Activated CD8-positive, alpha-beta memory T cell treated with anti-CD3 and anti-CD28 coated beads for 4 hours (primary cell): ENCODE data around the gene CDH15.
A peak's percentile ranks its signal among the peaks of the same experiment; 100 is the strongest.
"Not testable (repeated sequence)": the region's sequence is repeated elsewhere in the genome, so short reads cannot be mapped to it uniquely, and the experiment has no call there.

Experiments used
- DNase-seq, 2 donors: peaks; one replicate each; pipeline ENCODE4 v3.0.0-alpha.2; 2020; ENCODE audit warnings: low read depth in 2 of 2

CDH15 gene

DNA sequence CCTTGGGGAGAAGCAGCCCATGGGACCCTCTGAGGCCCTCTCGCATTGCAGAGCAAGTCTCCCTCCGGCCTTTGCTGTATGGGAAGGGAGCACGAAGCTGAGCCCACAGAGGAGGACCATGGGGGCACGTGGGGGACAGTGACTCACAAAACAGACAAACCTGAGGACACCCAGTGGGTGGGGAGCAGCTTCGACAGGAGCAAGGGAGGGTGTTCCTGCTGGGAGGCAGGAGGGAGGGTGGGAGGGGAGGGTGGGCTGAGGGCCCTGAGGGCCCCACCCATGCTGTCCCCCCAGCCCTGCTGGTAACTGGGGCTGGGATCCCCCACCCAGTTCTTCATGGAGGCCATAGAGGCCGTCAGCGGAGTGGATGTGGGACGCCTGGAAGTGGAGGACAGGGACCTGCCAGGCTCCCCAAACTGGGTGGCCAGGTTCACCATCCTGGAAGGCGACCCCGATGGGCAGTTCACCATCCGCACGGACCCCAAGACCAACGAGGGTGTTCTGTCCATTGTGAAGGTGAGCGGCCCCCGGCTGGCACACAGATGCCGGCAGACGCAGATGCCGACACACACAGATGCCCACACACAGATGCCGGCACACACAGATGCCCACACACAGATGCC lies 16.3 kb downstream of the CDH15 start:
- DNase-seq, result no peak

DNA sequence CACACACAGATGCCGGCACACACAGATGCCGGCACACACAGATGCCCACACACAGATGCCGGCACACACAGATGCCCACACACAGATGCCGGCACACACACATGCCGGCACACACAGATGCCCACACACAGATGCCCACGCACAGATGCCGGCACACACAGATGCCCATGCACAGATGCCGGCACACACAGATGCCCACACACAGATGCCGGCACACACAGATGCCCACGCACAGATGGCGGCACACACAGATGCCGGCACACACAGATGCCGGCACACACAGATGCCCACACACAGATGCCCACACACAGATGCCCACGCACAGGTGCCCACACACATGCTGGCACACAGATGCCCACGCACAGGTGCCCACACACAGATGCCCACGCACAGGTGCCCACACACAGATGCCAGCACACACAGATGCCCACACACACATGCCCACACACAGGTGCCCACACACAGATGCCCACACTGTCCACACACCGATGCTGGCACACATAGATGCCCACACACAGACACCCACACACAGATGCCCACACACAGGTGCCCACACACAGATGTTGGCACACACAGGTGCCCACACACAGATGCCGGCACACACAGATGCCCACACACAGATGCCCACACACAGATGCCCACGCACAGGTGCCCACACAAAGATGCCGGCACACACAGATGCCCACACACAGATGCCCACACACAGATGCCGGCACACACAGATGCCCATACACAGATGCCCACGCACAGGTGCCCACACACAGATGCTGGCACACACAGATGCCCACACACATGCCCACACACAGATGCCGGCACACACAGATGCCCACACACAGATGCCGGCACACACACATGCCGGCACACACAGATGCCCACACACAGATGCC lies 17.2 kb downstream of the CDH15 start:
- DNase-seq, result not testable (repeated sequence)

DNA sequence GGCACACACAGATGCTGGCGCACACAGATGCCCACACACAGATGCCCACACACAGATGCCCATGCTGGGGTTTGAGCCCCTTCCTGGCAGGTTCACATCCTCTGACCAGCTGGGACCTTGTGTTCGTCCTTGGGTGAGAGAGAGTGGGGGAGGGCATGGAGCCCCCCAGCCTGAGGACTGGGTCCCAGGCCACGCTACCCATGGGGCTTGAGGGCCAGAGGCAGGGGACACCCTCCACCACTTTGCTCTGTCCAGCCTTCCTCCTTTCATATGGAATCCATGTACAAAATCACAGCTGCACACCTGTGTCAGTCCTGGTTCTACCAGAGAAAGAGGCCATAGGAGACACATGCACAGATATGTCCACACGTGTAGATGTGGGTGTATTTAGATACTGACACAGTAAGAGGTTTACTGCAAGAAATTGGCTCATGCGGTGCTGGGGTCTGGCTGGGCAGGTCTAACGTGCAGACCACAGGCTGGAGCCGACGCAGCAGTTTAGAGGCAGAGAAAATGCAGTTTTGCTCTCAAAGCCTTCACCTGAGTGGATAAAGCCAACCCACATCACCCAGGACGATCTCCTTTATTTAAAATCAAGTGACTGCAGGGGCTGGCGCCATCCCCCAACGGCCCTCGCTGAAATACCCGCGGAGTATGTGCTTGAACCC lies 17.9 kb downstream of the CDH15 start:
- no peak for DNase-seq

DNA sequence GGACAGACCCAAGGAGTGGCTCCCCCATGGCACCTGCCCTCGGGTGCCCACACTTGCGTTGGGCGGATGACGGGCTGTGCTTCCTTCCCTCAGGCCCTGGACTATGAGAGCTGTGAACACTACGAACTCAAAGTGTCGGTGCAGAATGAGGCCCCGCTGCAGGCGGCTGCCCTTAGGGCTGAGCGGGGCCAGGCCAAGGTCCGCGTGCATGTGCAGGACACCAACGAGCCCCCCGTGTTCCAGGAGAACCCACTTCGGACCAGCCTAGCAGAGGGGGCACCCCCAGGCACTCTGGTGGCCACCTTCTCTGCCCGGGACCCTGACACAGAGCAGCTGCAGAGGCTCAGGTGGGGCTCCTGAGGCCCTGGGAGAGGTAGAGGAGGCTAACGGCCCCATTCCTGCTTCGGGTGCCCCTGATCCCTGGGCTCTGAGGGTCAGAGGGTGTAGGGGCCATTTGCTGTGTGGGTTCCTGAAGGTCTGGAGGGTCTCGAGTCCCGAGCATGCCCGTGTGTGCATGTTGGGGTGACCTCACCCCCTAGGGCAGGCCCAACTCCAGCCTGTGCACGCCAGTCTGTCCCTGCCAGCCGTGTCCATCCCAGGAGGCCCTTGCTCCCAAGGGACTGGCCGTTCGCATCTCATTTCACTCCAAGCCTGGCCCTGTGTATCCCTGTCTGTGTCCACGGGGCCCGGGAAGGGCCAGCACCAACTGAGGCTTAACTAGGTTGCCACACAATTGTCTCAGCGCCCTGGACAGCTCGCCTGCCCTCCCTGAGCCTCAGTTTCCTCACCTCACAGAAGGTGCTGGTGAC lies 18.8 kb downstream of the CDH15 start:
- DNase-seq, result no peak

DNA sequence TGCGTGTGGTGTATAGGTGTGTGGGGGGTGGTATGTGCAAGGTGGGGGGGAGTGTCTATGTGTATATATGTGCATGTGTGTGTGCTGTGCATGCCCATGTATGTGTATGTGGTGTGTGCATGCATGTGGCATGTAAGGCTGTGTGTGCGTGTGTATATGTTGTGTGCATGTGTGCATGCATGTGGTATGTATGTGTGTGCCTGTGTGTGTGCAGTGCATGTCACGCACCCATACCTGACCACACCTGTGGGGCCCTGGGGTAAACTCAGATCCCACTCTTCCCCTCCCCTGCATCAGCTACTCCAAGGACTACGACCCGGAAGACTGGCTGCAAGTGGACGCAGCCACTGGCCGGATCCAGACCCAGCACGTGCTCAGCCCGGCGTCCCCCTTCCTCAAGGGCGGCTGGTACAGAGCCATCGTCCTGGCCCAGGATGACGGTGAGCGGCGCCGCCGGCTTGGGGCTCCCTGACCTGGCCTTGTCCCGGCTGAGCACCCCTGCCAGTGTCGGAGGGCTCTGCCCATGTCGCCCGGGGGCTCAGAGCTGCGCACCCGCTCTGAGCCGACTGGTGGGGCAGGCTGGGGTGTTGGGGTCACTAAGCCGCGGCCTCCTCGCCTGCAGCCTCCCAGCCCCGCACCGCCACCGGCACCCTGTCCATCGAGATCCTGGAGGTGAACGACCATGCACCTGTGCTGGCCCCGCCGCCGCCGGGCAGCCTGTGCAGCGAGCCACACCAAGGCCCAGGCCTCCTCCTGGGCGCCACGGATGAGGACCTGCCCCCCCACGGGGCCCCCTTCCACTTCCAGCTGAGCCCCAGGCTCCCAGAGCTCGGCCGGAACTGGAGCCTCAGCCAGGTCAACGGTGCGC lies 19.7 kb downstream of the CDH15 start:
- DNase-seq, result no peak

DNA sequence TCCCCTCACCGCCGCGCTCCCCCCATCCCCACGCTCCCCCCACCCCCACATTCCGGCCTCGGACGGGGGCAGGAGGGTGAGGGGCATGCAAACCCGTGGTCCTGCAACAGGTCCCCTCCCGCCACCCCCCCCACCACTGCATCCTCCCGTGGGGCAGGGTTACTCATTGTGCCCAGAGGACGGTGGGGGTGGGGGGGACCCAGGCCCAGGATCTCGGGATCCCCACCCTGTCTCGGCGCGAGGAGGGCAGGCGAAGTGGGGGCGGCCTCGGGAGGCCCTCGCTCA lies 20.3 kb downstream of the CDH15 start:
- DNase-seq, result no peak

DNA sequence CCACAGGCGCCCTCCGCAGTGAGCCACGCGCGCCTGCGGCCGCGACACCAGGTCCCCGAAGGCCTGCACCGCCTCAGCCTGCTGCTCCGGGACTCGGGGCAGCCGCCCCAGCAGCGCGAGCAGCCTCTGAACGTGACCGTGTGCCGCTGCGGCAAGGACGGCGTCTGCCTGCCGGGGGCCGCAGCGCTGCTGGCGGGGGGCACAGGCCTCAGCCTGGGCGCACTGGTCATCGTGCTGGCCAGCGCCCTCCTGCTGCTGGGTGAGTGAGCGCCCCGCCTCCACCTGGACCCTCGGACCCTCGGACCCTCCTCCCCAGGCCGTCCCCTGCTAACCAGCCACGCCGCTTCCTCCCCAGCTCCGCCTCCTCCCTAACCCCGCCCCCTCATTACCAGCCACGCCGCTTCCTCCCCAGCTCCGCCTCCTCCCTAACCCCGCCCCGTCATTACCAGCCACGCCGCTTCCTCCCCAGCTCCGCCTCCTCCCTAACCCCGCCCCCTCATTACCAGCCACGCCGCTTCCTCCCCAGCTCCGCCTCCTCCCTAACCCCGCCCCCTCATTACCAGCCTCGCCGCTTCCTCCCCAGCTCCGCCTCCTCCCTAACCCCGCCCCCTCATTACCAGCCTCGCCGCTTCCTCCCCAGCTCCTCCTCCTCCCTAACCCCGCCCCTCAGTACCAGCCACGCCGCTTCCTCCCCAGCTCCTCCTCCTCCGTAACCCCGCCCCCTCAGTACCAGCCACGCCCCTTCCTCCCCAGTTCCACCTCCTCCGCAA lies 20.8 kb downstream of the CDH15 start:
- DNase-seq, result peak; percentile 64 to 71

DNA sequence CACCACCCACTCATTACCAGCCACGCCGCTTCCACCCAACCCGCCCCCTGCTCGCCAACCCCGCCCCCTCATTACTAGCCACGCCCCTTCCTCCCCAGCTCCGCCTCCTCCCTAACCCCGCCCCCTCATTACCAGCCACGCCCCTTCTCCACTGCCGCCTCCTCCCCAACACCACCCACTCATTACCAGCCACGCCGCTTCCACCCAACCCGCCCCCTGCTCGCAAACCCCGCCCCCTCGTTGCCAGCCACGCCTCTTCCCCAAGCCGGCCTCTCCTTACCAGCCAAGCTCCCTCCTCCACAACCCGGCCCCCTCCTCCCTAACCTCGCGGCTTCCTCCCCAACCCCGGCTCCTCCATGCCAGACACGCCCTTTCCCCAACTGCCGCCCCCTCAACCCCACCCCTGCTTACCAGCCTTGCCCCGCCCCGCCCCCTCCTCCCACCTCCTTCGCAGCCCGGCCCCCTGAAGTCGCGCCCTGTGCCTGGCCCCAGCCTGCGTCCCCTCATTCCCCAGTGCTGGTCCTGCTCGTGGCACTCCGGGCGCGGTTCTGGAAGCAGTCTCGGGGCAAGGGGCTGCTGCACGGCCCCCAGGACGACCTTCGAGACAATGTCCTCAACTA lies 21.5 kb downstream of the CDH15 start:
- DNase-seq, result peak in 1 of 2 donors; percentile 16

DNA sequence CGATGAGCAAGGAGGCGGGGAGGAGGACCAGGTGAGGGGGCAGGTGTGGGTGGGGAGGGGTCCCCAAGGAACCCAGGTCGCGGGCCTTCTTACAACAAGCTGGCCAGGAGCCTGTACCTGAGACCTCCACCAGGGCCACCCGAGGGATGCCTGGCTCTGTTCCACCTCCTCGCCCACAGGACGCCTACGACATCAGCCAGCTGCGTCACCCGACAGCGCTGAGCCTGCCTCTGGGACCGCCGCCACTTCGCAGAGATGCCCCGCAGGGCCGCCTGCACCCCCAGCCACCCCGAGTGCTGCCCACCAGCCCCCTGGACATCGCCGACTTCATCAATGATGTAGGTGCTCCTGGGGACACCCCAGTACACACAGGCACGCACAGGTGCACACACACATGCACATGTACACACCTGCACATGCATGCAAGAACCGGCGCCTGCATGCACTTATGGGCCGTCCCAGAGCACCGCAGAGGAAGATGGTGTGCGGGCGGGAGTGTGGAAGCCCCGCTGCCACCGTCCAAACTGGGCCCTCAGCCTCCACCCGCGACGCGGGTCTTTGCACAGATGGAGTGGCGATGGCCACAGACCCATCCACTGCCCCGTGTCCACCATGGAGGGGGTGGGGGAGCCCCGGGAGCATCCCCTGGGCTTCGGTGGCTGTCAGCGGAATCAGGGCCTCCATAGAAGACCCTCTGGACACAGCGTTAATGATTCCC lies 22.2 kb downstream of the CDH15 start:
- no peak for DNase-seq

DNA sequence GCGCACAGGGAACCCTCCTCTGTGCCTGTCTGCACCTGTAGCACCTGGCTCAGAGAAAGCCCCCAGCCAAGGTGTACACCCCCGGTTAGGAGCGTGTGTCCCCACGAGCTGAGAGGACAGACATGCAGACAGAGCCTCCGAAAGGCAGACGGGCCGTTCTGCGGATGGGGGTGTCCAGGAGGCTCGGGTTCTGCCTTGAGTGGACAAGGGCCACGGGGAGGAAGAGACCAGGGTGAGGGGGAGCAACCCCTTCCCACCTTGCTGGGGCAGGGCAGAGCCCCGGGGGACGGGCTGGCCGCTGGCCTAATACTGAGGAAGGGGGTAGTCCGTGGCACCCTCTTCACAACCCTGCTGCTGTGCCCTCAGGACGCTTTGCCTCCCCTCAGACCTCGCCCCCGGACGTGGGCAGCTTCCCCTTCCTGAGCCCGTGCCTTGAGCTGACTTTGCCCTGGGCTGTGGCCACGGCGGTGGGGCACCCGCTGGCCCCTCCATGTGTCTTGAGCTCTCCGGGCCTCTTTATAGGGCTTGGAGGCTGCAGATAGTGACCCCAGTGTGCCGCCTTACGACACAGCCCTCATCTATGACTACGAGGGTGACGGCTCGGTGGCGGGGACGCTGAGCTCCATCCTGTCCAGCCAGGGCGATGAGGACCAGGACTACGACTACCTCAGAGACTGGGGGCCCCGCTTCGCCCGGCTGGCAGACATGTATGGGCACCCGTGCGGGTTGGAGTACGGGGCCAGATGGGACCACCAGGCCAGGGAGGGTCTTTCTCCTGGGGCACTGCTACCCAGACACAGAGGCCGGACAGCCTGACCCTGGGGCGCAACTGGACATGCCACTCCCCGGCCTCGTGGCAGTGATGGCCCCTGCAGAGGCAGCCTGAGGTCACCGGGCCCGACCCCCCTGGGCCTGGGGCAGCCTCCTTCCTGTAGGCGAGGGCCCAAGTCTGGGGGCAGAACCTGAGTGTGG lies 23.1 kb downstream of the CDH15 start:
- DNase-seq, result no peak

DNA sequence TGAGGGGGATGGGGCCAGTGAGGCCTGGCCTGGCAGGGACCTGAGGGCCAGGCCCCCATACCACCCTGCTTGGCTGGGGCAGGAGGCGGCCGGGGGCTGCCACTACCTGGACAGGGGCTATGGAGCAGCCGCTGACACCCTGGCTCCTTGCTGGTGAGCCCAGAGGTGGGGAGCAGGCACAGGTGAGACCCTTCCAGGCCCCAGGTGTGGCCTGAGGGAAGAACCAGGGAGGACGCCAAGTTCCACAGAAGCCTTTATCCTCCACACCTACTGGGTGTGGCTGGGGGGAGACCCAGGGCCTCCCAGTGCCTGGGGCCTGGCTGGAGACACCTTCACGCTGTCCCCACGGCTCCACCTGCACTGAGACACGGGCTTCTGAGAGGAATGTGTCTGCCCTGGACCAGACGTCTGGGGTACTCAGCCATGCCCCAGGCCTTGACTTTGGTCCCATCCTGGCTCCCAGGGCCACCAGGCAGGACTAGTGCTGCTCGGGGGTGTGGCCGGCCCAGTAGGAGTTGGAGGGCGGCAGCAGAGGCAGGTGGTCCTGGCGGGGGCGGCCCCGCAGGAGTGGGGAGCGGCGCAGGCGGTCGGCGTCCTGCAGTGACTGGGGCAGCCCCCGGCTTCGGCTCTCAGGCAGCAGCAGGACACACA lies 24.1 kb downstream of the CDH15 start:
- DNase-seq, result no peak

DNA sequence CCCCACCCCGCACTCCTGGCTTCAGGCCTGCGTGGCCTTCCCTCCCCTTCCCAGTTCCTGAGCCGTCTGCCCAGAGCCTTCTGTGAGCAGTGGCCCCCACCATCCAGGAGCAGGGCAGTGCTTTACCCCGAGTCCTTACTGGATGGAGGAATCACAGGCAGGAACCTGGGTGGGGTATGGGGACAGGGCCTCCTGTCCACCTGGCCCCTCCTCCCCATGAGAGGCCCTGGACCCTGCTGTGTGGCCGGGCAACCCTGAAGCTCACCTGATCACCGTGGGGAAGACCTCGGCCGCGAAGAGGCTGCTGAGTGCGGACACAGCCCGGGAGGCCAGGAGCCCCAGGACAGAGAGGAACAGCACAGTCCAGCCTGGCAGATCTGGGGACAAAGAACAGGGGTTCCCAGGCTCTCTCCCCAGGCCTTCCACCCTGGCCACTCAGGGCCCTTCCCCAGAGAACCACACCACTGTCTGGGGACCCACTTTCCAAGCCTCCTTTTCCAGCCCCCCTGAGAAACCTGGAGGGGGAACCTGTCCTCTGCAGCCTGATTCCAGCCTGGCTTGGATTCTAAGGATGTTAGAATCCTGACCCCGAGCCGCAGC lies 25.6 kb downstream of the CDH15 start:
- DNase-seq, result no peak

DNA sequence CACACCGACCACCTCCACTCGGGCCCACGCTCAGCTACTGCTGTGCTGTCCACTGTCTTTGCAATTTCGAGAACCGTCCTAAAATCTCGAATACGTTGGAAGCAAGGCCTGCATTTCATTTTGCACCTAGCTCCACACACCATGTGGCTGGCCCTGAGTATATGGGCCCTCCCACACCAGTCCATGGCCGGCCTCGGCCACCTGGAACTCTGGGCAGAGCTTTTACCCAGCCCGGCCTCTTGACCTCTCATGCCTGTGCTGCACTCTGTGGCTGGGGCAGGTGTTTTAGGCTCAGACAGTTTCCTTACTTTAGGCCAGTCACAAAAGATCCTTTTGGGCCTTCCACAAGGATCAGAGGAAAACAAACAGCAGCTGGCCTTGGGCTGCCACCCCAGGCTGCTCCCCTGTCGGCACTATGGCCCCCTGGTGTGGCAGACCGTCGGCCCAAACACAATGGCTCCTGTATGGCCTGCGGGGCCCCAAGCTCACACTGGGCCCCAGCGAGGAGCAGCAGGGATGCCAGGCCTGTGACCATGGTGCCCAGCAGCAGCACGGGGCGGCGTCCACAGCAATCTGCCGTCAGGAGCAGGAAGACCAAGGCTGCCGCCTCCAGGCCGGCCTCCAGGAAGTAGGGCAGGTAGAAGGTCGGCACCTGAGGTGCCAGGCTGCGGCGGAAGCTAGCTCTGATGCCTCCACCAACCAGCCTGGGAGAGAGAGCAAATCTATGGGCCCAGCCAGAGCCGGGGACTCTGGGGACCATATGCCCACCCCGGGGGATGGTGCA lies 26.3 kb downstream of the CDH15 start:
- no peak for DNase-seq

DNA sequence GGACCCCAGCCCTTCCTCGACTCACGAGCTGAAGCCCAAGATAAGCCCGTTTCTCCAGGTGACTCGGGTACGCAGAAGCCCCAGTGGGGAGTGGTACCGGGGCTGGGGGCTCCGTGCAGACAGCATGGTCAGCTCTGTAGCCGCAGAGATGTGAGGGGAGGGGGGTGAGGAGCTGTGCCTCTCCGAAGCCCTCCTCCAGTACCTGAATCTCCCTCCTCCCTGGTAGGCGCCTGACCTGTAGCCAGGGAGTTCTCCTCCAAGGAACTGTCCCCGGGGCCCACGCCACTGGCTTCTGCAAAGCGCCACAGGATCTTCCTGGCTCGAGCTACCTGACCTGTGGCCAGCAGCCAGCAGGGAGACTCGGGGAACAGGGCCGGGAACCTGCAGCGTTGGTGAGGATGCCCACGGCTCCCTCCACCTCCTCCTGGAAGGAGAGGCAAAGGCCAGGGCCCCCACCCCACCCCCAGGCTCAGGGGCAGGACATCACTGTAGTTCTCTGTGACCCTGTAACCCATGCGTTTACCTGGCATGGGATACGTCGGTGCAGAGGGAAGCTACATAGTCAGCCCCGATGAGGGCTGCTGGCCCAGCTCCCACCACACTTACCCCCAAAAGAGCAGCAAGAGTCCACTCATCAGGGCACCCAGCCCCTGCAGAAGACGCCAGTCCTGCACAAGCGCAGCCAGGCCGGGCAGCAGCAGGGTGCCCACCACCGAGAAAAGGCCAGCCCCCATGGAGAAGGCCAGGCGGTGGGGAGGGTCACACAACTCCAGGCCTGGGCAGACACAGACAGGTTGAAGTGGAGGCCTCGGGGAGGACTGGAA lies 27.1 kb downstream of the CDH15 start:
- DNase-seq, result no peak
